Keratinocyte (primary cell): Measurements from ENCODE around the gene PHYHIPL. TPM values are rescaled to one million over a fixed set of nuclear protein-coding genes. Genes with fewer than 3 reads are reported as not detected.

Experiments used
- DNase-seq: peaks from one replicate; pipeline ENCODE4 v3.0.0-alpha.2; 2011; ENCODE audit warnings: low read depth, missing footprints, low spot score
- FAIRE-seq: peaks from 2 replicates; lab custom pipeline; 2011; peaks lifted over from hg19 to GRCh38; lab: Jason Lieb, UNC
- H2AFZ ChIP-seq: 2 replicates; pipeline ENCODE4 v1.6.0; 2012; ENCODE audit warnings: low read length, control low read depth, inconsistent platforms; ENCODE audit not compliant: control insufficient read depth
- H3K27ac ChIP-seq: 2 replicates; pipeline ENCODE4 v1.5.1; 2011; ENCODE audit warnings: low read length; ENCODE audit not compliant: control insufficient read depth, insufficient read depth
- H3K27me3 ChIP-seq: 3 replicates; pipeline ENCODE4 v1.6.0; 2011; ENCODE audit warnings: low read length; ENCODE audit not compliant: control insufficient read depth, insufficient read depth; ENCODE audit errors: extremely low read depth
- H3K36me3 ChIP-seq, 2 experiments: 2 replicates in 1 of 2; 3 replicates in 1 of 2; pipeline ENCODE4 v1.5.1; 2011; ENCODE audit warnings: low read length in 2 of 2, mild to moderate bottlenecking in 1 of 2; ENCODE audit not compliant: control insufficient read depth in 2 of 2, insufficient read depth in 2 of 2; ENCODE audit errors: extremely low read depth in 1 of 2
- H3K4me1 ChIP-seq: 3 replicates; pipeline ENCODE4 v1.5.1; 2011; ENCODE audit warnings: low read length; ENCODE audit not compliant: control insufficient read depth, insufficient read depth; ENCODE audit errors: extremely low read depth
- H3K4me2 ChIP-seq: 3 replicates; pipeline ENCODE4 v1.6.0; 2011; ENCODE audit warnings: low read depth, low read length; ENCODE audit not compliant: control insufficient read depth, insufficient read depth; ENCODE audit errors: extremely low read depth
- H3K4me3 ChIP-seq, 3 experiments: fragments of 200-600 bp in 1 of 3; sonication (generic) in 1 of 3; 2 replicates in 2 of 3; 3 replicates in 1 of 3; pipeline ENCODE4 v1.5.1; 2011 to 2016; ENCODE audit warnings: low read length in 3 of 3, mild to moderate bottlenecking in 3 of 3, control low read depth in 2 of 3, inconsistent platforms in 1 of 3, low read depth in 1 of 3, mixed read lengths in 1 of 3, mixed run types in 1 of 3, moderate library complexity in 1 of 3; ENCODE audit not compliant: control insufficient read depth in 2 of 3, insufficient read depth in 2 of 3; ENCODE audit errors: extremely low read depth in 1 of 3
- H3K79me2 ChIP-seq: 2 replicates; pipeline ENCODE4 v1.6.0; 2012; ENCODE audit warnings: low read length; ENCODE audit not compliant: control insufficient read depth, insufficient read depth
- H3K9ac ChIP-seq: 3 replicates; pipeline ENCODE4 v1.6.0; 2011; ENCODE audit warnings: low read length; ENCODE audit not compliant: control insufficient read depth, insufficient read depth; ENCODE audit errors: extremely low read depth
- H3K9me1 ChIP-seq: 3 replicates; pipeline ENCODE4 v1.6.0; 2011; ENCODE audit warnings: low read length; ENCODE audit not compliant: control insufficient read depth, insufficient read depth; ENCODE audit errors: extremely low read depth
- H3K9me3 ChIP-seq: 2 replicates; pipeline ENCODE4 v1.5.1; 2012; ENCODE audit warnings: low read depth, low read length; ENCODE audit not compliant: control insufficient read depth
- H4K20me1 ChIP-seq: 3 replicates; pipeline ENCODE4 v1.6.0; 2011; ENCODE audit warnings: low read length; ENCODE audit not compliant: control insufficient read depth, insufficient read depth; ENCODE audit errors: extremely low read depth
- EZH2 ChIP-seq: IDR thresholded peaks from one replicate; pipeline ENCODE4 v1.6.1; 2012; ENCODE audit warnings: inconsistent platforms, mild to moderate bottlenecking, low read length, moderate library complexity
- dilution Hi-C: fragments of 300-500 bp; cut with MboI; formaldehyde crosslinking; loops from one replicate; pipeline ENCODE4 v1.7.0; 2020; ENCODE audit warnings: low sequenced_read_pairs; ENCODE audit not compliant: extremely low pct_ligation_motif_present
- polyA plus RNA-seq, 5 experiments: library from polyadenylated mRNA; depleted of rRNA in 3 of 5; stranded (reverse) in 3 of 5; stranded (forward) in 1 of 5; unstranded in 1 of 5; fragments of >200 nt; gene quantifications; 1 replicate in 1 of 5; 2 replicates in 3 of 5; 3 replicates in 1 of 5; pipeline versions ENCODE4 v1.2.1 to v1.2.3, GENCODE V29; 2011 to 2012; ENCODE audit warnings: missing spikeins in 2 of 5, low read depth in 1 of 5, low replicate concordance in 1 of 5
- TF ChIP-seq, protein P1 (sequence below), 3 experiments: IDR thresholded peaks in 1 of 3; conservative IDR thresholded peaks in 1 of 3; optimal IDR thresholded peaks in 1 of 3; 2 replicates in 2 of 3; 3 replicates in 1 of 3; pipeline versions ENCODE3 to v1.5.1; 2011; ENCODE audit warnings: low read length in 3 of 3, mild to moderate bottlenecking in 3 of 3, moderate library complexity in 2 of 3, control low read depth in 1 of 3, inconsistent platforms in 1 of 3; ENCODE audit not compliant: insufficient read depth in 2 of 3; ENCODE audit errors: extremely low read depth in 1 of 3

Gene PHYHIPL
- polyA plus RNA-seq, 1 donor (not counting 4 experiments of a cell fraction or from before 2014, with no cell fraction given) = 0.12 TPM

DNA sequence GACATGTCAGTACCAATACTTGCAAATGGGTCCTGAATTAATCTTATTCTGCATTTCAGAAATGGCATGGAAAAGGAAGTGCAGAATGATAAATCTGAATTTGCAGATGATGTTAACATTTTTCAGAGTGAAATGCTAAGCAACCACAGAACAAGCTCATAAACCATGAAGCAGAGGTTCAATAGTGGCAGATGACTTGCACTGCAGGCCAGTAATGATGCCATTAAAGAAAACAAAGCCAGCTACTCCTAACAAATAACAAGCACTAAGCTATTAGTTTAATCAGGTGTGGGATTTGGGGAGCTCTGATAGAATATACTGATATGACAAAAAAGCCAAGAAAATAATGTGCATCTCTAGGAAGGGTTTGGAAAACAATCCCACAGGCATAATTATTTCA lies 100.5 kb downstream of the PHYHIPL start:
- Histone ChIP-seq H3K4me3 (no peak overlapping the region), H3K9me3 (no peaks in the 10 kb centered on the region), H3K9ac (no peak overlapping the region), H3K4me1 (no peaks in the 10 kb centered on the region), H4K20me1 (no peaks in the 10 kb centered on the region), H3K9me1 (no peaks in the 10 kb centered on the region), H2AFZ (no peak overlapping the region), H3K4me2 (no peak overlapping the region), H3K79me2 (no peaks in the 10 kb centered on the region), H3K27me3 (no peaks in the 10 kb centered on the region), H3K27ac (no peak overlapping the region), H3K36me3 (no peaks in the 10 kb centered on the region)
- TF ChIP-seq, protein P1, sequence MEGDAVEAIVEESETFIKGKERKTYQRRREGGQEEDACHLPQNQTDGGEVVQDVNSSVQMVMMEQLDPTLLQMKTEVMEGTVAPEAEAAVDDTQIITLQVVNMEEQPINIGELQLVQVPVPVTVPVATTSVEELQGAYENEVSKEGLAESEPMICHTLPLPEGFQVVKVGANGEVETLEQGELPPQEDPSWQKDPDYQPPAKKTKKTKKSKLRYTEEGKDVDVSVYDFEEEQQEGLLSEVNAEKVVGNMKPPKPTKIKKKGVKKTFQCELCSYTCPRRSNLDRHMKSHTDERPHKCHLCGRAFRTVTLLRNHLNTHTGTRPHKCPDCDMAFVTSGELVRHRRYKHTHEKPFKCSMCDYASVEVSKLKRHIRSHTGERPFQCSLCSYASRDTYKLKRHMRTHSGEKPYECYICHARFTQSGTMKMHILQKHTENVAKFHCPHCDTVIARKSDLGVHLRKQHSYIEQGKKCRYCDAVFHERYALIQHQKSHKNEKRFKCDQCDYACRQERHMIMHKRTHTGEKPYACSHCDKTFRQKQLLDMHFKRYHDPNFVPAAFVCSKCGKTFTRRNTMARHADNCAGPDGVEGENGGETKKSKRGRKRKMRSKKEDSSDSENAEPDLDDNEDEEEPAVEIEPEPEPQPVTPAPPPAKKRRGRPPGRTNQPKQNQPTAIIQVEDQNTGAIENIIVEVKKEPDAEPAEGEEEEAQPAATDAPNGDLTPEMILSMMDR (optimal IDR thresholded peaks at IDR 0.05 in 1 of 3, IDR thresholded peaks at IDR 0.05 in 1 of 3, conservative IDR thresholded peaks at IDR 0.05 in 1 of 3; ENCODE audit: extremely low read depth in 1 of 3, insufficient read depth in 2 of 3, low read length in 3 of 3) = no peak
- no peak for TF ChIP-seq EZH2
- dilution Hi-C loops = no loop called here
- no peak for FAIRE-seq
- DNase-seq = no peak

DNA sequence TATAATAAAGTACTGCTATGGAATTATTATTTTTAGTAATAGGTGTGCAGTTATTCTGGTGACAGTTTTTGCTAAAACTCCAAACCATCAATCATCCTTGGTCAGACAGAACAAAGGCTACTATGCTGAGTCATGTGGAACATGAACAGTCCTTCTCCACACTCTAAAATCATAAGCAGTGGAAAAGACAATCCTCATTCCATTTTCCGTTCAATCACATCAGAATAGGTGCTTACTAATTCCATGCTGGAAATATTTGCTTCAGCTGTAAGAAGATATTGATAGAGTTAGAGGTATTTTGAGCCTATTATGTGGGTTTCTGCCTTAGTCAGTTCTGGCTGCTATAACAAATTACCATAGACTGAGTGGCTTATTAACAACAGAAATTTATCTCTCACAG lies 103.0 kb downstream of the PHYHIPL start:
- dilution Hi-C loops = no loop called here
- Histone ChIP-seq H3K27ac (no peak overlapping the region), H3K4me3 (no peak overlapping the region), H2AFZ (no peak overlapping the region), H3K4me1 (peaks cover 15% of the 10 kb centered on the region), H3K79me2 (no peaks in the 10 kb centered on the region), H3K9me1 (no peaks in the 10 kb centered on the region), H4K20me1 (no peaks in the 10 kb centered on the region), H3K4me2 (no peak overlapping the region), H3K9me3 (no peaks in the 10 kb centered on the region), H3K27me3 (no peaks in the 10 kb centered on the region), H3K36me3 (no peaks in the 10 kb centered on the region), H3K9ac (no peak overlapping the region)
- TF ChIP-seq, protein P1 (optimal IDR thresholded peaks at IDR 0.05 in 1 of 3, IDR thresholded peaks at IDR 0.05 in 1 of 3, conservative IDR thresholded peaks at IDR 0.05 in 1 of 3; ENCODE audit: extremely low read depth in 1 of 3, insufficient read depth in 2 of 3, low read length in 3 of 3) = no peak
- TF ChIP-seq EZH2 = no peak
- no peak for DNase-seq
- no peak for FAIRE-seq
